Testis (tissue), 5 donors: ENCODE measurements around the gene BAIAP2. TPM values are rescaled to one million over a fixed set of nuclear protein-coding genes. Genes with fewer than 3 reads are reported as not detected.

Source experiments
- DNase-seq: peaks from one replicate; pipeline ENCODE4 v3.0.0-alpha.2; 2019
- H3K27ac ChIP-seq, 2 donors: fragments of 200-600 bp; sonication (generic); one replicate each; pipeline ENCODE4 v1.5.1; 2019
- H3K27me3 ChIP-seq: fragments of 200-600 bp; sonication (generic); one replicate; pipeline ENCODE4 v1.5.1; 2019
- H3K36me3 ChIP-seq: fragments of 200-600 bp; sonication (generic); one replicate; pipeline ENCODE4 v1.5.1; 2017; ENCODE audit warnings: low read depth; ENCODE audit errors: missing control alignments
- H3K4me1 ChIP-seq: fragments of 200-600 bp; sonication (generic); one replicate; pipeline ENCODE4 v1.5.1; 2019
- H3K4me3 ChIP-seq, 2 donors: fragments of 200-600 bp; sonication (generic); one replicate each; pipeline ENCODE4 v1.5.1; 2017 to 2019
- H3K9me3 ChIP-seq: fragments of 200-600 bp; sonication (generic); one replicate; pipeline ENCODE4 v1.5.1; 2017
- POLR2A ChIP-seq: fragments of 450-650 bp; IDR thresholded peaks from one replicate; pipeline ENCODE4 v1.6.1; 2017; ENCODE audit warnings: antibody characterized with exemption, mild to moderate bottlenecking, moderate library complexity
- WGBS, 2 donors: methylation state at CpG; one replicate each; pipeline ENCODE4 v1.1.5; 2018; 5-methylcytosine and 5-hydroxymethylcytosine counted together
- intact Hi-C: fragments of 100-400 bp; cut with DNase I; formaldehyde crosslinking; loops from one replicate; pipeline ENCODE4 v1.15.1; 2023; ENCODE audit warnings: low total_unique reads
- long read RNA-seq, 2 donors: transcript quantifications; one replicate each; lab custom pipeline, GENCODE V29; 2026
- polyA plus RNA-seq: library from polyadenylated mRNA; stranded (reverse); fragments of 350-450 nt; fragmentation: Illumina TruSeq; extraction: RNeasy Lipid Tissue Mini Kit (QIAGEN cat#74804); gene quantifications from one replicate; pipeline ENCODE4 v1.2.3, GENCODE V29; 2014; ENCODE audit warnings: low read depth, low replicate concordance; ENCODE audit not compliant: insufficient read depth
- total RNA-seq, 2 donors: library from RNA; depleted of rRNA; stranded (reverse); fragments of >200 nt; gene quantifications; one replicate each; pipeline ENCODE4 v1.2.3, GENCODE V29; 2016
- TF ChIP-seq, protein P1 (sequence below), 3 experiments: fragments of 450-650 bp in 2 of 3; fragments of 200-600 bp in 1 of 3; sonication (generic) in 1 of 3; IDR thresholded peaks; one replicate each; pipeline ENCODE4 v1.5.1; 2016 to 2019; ENCODE audit warnings: antibody characterized with exemption in 3 of 3, mild to moderate bottlenecking in 2 of 3, moderate library complexity in 1 of 3

The BAIAP2 gene, protein sequence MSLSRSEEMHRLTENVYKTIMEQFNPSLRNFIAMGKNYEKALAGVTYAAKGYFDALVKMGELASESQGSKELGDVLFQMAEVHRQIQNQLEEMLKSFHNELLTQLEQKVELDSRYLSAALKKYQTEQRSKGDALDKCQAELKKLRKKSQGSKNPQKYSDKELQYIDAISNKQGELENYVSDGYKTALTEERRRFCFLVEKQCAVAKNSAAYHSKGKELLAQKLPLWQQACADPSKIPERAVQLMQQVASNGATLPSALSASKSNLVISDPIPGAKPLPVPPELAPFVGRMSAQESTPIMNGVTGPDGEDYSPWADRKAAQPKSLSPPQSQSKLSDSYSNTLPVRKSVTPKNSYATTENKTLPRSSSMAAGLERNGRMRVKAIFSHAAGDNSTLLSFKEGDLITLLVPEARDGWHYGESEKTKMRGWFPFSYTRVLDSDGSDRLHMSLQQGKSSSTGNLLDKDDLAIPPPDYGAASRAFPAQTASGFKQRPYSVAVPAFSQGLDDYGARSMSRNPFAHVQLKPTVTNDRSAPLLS
- total RNA-seq (10 to 100 TPM; 67.3 to 67.5 TPM), polyA plus RNA-seq (36.7 TPM)
- long read RNA-seq, donor 1, partial matches to known transcripts, result 6 of 7 reads
- long read RNA-seq, donor 1, other reads (novel, unspliced or antisense), result 0 of 7 reads
- long read RNA-seq, donor 2, partial matches to known transcripts, result 0 of 1 reads
- long read RNA-seq, donor 2, other reads (novel, unspliced or antisense), result 0 of 1 reads

DNA sequence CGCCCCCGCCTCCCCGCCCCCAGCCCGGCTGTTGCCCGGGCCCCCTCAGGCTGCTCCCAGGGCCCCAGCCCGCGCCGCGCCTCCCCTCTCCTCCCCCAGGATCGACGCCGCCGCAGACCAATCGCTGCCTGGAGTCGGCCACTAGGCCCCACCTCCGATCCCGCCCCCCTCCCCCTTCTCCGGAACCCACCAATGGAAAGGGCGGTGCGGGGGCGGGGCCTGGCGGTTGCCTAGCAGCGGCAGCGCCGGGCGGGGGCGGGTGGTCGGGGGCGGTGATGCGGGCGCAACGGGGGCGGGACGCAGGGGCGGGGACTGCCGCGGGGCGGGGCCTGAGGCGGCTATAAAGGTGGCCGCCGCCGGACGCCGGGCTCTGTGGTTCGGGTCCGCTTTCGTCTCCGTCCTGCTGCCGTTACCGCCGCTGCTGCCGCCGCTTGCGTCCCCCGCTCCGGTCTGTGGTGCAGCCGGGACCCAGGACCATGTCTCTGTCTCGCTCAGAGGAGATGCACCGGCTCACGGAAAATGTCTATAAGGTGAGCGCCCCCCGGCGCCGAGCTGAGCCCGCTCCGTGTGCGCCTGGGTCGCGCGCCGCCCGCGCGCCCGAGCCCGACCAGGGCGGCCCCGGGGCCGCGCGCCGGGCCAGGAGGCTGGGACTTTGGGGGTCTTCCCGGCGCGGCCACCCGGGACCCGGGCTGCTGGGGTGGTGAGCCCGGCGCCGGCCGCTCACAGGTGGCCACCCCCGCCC lies at the start of gene BAIAP2:
Gene BAIAP2 (plus strand): TSS at position 373 of the 742 bp plus-strand sequence. CDS start 104 bp downstream, at position 477.
- Histone ChIP-seq H3K4me1 (peaks cover 27% of the 10 kb centered on the region), H3K9me3 (no peaks in the 10 kb centered on the region), H3K4me3 (peak within 1 kb of the TSS; percentile 30 to 71), H3K27me3 (no peaks in the 10 kb centered on the region), H3K36me3 (no peaks in the 10 kb centered on the region), H3K27ac (no peak within 1 kb of the TSS)
- TF ChIP-seq, protein P1, sequence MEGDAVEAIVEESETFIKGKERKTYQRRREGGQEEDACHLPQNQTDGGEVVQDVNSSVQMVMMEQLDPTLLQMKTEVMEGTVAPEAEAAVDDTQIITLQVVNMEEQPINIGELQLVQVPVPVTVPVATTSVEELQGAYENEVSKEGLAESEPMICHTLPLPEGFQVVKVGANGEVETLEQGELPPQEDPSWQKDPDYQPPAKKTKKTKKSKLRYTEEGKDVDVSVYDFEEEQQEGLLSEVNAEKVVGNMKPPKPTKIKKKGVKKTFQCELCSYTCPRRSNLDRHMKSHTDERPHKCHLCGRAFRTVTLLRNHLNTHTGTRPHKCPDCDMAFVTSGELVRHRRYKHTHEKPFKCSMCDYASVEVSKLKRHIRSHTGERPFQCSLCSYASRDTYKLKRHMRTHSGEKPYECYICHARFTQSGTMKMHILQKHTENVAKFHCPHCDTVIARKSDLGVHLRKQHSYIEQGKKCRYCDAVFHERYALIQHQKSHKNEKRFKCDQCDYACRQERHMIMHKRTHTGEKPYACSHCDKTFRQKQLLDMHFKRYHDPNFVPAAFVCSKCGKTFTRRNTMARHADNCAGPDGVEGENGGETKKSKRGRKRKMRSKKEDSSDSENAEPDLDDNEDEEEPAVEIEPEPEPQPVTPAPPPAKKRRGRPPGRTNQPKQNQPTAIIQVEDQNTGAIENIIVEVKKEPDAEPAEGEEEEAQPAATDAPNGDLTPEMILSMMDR (IDR thresholded peaks at IDR 0.05), result no peak
- TF ChIP-seq POLR2A, result peak; percentile 84
- DNase-seq, result peak; percentile 96
- 0% methylated on average over 62 of the region's 92 CpGs; no CpG with 5 or more reads in 1 of the 2 donors for WGBS, 2 donors
- intact Hi-C loops, result no loop called here

DNA sequence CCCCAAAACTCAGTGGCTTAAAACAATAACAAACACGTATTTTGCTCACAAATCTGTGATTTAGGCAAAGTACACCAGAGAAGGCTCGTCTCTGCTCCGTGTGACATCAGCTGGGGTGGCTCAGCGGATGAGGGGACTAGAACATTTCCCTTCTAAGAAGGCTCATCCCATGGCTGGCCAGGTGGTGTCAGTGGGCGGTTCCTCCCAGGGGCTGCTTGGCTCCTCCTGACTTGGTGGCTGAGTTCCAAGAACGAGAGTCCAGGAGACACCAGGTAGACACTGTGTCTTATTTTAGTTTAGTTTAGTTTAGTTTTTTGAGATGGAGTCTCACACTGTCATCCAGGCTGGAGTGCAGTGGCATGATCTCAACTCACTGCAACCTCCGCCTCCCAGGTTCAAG lies 48.9 kb upstream of the BAIAP2 start:
- peaks cover 29% of the 10 kb centered on the region for H3K4me1 ChIP-seq
- H3K27me3 ChIP-seq, result no peaks in the 10 kb centered on the region
- no peaks in the 10 kb centered on the region for H3K9me3 ChIP-seq
- H3K27ac ChIP-seq, result no peak overlapping the region
- no peak for DNase-seq
- H3K36me3 ChIP-seq, result no peaks in the 10 kb centered on the region
- intact Hi-C loops, result loop anchor here (10.0 kb wide), 1 partner anchor 109 kb away; no protein-coding TSS in a partner anchor
- no peak overlapping the region for H3K4me3 ChIP-seq
- TF ChIP-seq POLR2A, result no peak
- TF ChIP-seq, protein P1 (IDR thresholded peaks at IDR 0.05), result no peak
- WGBS, 2 donors, result 81 to 89% methylated on average over 7 of the region's 7 CpGs

DNA sequence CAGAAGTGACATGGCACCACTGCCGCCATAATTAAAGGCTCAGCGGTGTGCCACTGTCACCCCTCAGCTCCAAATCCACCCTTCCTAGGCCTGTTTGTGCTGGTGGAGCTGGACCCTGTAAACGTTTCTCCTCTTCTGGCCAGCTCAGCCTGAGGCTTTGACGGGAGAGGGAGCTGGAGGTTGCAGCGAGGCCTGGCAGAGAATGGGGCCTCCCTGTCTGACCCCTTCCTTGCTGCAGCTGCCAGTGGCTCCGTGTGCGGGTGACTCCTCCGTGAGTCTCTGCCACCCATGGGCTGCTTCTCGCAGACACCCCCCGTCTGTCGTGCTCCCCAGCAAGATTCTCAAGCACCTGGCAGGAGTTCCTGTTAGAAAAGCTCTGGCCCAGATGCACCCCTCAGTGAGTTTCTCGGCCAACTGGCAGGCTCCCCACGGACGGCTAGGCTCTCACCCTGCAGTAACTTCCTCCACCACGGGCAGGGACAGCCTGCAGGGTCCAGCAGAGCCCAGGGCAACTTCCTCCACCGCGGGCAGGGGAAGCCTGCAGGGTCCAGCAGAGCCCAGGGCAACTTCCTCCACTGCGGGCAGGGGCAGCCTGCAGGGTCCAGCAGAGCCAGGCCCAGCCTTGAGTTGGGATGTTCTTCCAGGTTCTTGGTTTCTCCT lies 48.0 kb upstream of the BAIAP2 start:
- Histone ChIP-seq H3K4me1 (peaks cover 20% of the 10 kb centered on the region), H3K36me3 (no peaks in the 10 kb centered on the region), H3K9me3 (no peaks in the 10 kb centered on the region), H3K27ac (peak overlapping the region in 1 of 2 donors; percentile 26), H3K27me3 (no peaks in the 10 kb centered on the region), H3K4me3 (no peak overlapping the region)
- intact Hi-C loops, result loop anchor here (10.0 kb wide), 1 partner anchor 108 kb away; no protein-coding TSS in a partner anchor
- DNase-seq, result no peak
- WGBS, 2 donors, result 69 to 70% methylated on average over 14 to 17 of the region's 18 CpGs
- no peak for TF ChIP-seq POLR2A
- TF ChIP-seq, protein P1 (IDR thresholded peaks at IDR 0.05), result no peak

DNA sequence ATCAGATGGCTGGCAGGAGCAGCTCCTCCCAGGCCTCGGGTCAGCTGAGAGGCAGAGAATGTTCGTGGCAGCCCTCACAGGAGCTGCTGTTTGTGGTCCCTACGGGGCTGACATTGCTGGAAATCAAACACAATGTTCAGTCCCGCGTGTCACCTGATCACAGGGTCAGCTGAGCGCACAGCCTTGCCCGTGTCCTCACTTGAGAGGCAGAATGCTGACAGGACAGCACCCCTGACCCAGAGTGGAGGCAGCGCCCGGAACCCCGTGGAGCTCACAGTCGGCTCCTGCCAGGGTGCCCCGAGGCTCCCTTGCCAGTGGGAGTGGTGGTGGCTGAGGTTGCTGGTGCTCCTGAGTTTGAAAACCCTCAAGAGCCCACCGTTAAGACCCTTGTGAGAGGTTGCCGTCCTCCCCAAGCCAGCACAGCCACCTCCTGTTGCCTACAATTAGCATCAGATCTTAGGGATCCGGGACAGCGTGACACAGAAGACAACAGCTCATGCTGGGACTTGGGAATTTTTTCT lies 47.0 kb upstream of the BAIAP2 start:
- Histone ChIP-seq H3K36me3 (no peaks in the 10 kb centered on the region), H3K27ac (peak overlapping the region; percentile 24 to 26), H3K4me1 (peaks cover 19% of the 10 kb centered on the region), H3K9me3 (no peaks in the 10 kb centered on the region), H3K27me3 (no peaks in the 10 kb centered on the region), H3K4me3 (no peak overlapping the region)
- TF ChIP-seq POLR2A, result no peak
- TF ChIP-seq, protein P1 (IDR thresholded peaks at IDR 0.05), result no peak
- DNase-seq, result peak; percentile 66
- intact Hi-C loops, result loop anchor here (10.0 kb wide), 1 partner anchor 107 kb away; no protein-coding TSS in a partner anchor
- WGBS, 2 donors, result 66 to 68% methylated on average over 13 to 15 of the region's 16 CpGs
